ENCODE data around the gene NEK1. TPM values are rescaled to one million over a fixed set of nuclear protein-coding genes. Genes with fewer than 3 reads are reported as not detected.

The NEK1 gene
- total and polyA plus RNA-seq, 2 of the 13 experiments (the other 11 are each of a cell fraction or from before 2014, with no cell fraction given), result 2.9 to 5.4 TPM

GRCh38 chr4:169611991-169612870 is at the start of gene NEK1 (continued):
- TF ChIP-seq, protein P1, sequence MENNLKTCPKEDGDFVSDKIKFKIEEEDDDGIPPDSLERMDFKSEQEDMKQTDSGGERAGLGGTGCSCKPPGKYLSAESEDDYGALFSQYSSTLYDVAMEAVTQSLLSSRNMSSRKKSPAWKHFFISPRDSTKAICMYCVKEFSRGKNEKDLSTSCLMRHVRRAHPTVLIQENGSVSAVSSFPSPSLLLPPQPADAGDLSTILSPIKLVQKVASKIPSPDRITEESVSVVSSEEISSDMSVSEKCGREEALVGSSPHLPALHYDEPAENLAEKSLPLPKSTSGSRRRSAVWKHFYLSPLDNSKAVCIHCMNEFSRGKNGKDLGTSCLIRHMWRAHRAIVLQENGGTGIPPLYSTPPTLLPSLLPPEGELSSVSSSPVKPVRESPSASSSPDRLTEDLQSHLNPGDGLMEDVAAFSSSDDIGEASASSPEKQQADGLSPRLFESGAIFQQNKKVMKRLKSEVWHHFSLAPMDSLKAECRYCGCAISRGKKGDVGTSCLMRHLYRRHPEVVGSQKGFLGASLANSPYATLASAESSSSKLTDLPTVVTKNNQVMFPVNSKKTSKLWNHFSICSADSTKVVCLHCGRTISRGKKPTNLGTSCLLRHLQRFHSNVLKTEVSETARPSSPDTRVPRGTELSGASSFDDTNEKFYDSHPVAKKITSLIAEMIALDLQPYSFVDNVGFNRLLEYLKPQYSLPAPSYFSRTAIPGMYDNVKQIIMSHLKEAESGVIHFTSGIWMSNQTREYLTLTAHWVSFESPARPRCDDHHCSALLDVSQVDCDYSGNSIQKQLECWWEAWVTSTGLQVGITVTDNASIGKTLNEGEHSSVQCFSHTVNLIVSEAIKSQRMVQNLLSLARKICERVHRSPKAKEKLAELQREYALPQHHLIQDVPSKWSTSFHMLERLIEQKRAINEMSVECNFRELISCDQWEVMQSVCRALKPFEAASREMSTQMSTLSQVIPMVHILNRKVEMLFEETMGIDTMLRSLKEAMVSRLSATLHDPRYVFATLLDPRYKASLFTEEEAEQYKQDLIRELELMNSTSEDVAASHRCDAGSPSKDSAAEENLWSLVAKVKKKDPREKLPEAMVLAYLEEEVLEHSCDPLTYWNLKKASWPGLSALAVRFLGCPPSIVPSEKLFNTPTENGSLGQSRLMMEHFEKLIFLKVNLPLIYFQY (CRISPR knock-in tag; IDR thresholded peaks at IDR 0.05; ENCODE audit: borderline replicate concordance), result no peak
- TF ChIP-seq BCL6 (CRISPR knock-in tag; IDR thresholded peaks at IDR 0.05), result peak; percentile 22; the same call in 1 of the 2 replicates
- TF ChIP-seq, protein P2, sequence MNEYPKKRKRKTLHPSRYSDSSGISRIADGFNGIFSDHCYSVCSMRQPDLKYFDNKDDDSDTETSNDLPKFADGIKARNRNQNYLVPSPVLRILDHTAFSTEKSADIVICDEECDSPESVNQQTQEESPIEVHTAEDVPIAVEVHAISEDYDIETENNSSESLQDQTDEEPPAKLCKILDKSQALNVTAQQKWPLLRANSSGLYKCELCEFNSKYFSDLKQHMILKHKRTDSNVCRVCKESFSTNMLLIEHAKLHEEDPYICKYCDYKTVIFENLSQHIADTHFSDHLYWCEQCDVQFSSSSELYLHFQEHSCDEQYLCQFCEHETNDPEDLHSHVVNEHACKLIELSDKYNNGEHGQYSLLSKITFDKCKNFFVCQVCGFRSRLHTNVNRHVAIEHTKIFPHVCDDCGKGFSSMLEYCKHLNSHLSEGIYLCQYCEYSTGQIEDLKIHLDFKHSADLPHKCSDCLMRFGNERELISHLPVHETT (CRISPR knock-in tag; conservative IDR thresholded peaks at IDR 0.05), result no peak; the same call in 1 of the 2 replicates
- no peak for TF ChIP-seq MTA3 (CRISPR knock-in tag; IDR thresholded peaks at IDR 0.05)
- TF ChIP-seq, protein P3, sequence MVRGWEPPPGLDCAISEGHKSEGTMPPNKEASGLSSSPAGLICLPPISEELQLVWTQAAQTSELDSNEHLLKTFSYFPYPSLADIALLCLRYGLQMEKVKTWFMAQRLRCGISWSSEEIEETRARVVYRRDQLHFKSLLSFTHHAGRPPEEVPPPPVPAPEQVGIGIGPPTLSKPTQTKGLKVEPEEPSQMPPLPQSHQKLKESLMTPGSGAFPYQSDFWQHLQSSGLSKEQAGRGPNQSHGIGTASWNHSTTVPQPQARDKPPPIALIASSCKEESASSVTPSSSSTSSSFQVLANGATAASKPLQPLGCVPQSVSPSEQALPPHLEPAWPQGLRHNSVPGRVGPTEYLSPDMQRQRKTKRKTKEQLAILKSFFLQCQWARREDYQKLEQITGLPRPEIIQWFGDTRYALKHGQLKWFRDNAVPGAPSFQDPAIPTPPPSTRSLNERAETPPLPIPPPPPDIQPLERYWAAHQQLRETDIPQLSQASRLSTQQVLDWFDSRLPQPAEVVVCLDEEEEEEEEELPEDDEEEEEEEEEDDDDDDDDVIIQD (CRISPR knock-in tag; IDR thresholded peaks at IDR 0.05; ENCODE audit: low read depth), result no peak
- no peak for TF ChIP-seq ZNF251 (CRISPR knock-in tag; IDR thresholded peaks at IDR 0.05)
- no peak for TF ChIP-seq IKZF4 (CRISPR knock-in tag; IDR thresholded peaks at IDR 0.05; ENCODE audit: borderline replicate concordance, low read depth, not compliant biosample characterization)
- no peak for TF ChIP-seq ARNT (IDR thresholded peaks at IDR 0.05)
- TF ChIP-seq, protein P4, sequence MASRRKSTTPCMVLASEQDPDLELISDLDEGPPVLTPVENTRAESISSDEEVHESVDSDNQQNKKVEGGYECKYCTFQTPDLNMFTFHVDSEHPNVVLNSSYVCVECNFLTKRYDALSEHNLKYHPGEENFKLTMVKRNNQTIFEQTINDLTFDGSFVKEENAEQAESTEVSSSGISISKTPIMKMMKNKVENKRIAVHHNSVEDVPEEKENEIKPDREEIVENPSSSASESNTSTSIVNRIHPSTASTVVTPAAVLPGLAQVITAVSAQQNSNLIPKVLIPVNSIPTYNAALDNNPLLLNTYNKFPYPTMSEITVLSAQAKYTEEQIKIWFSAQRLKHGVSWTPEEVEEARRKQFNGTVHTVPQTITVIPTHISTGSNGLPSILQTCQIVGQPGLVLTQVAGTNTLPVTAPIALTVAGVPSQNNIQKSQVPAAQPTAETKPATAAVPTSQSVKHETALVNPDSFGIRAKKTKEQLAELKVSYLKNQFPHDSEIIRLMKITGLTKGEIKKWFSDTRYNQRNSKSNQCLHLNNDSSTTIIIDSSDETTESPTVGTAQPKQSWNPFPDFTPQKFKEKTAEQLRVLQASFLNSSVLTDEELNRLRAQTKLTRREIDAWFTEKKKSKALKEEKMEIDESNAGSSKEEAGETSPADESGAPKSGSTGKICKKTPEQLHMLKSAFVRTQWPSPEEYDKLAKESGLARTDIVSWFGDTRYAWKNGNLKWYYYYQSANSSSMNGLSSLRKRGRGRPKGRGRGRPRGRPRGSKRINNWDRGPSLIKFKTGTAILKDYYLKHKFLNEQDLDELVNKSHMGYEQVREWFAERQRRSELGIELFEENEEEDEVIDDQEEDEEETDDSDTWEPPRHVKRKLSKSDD (CRISPR knock-in tag; IDR thresholded peaks at IDR 0.05; ENCODE audit: low read depth), result peak; percentile 96
- no peak for TF ChIP-seq ZBTB8A (CRISPR knock-in tag; IDR thresholded peaks at IDR 0.05; ENCODE audit: borderline replicate concordance, low read depth)
- no peak for TF ChIP-seq SOX6 (IDR thresholded peaks at IDR 0.05)
- TF ChIP-seq SOX6 (CRISPR knock-in tag; IDR thresholded peaks at IDR 0.05), result peak; percentile 55
- TF ChIP-seq ZNF343 (CRISPR knock-in tag; IDR thresholded peaks at IDR 0.05), result no peak
- no peak for TF ChIP-seq ZNF367 (CRISPR knock-in tag; IDR thresholded peaks at IDR 0.05; ENCODE audit: borderline replicate concordance)
- TF ChIP-seq ZSCAN20 (CRISPR knock-in tag; IDR thresholded peaks at IDR 0.05; ENCODE audit: borderline replicate concordance), result no peak
- TF ChIP-seq ZNF17 (CRISPR knock-in tag; IDR thresholded peaks at IDR 0.05), result no peak

All from HepG2 (cell line).